ENCODE measurements around the gene WAC.

GRCh38 chr10:28594406-28594805 is 61.5 kb downstream of the WAC start:
- no peak for TF ChIP-seq CTCF (IDR thresholded peaks at IDR 0.05)
- no peak for TF ChIP-seq POLR2A (IDR thresholded peaks at IDR 0.05)
